ENCODE data around the gene PTPRN2.
"Not testable (repeated sequence)": the region's sequence is repeated elsewhere in the genome, so short reads cannot be mapped to it uniquely, and the experiment has no call there.

Gene PTPRN2

GRCh38 chr7:158280448-158281144, 307.0 kb downstream of the PTPRN2 start:
- no peak overlapping the region for H3K27ac ChIP-seq
- DNase-seq (ENCODE audit: low read depth, low spot score), result no peak

GRCh38 chr7:158279539-158280447, 307.8 kb downstream of the PTPRN2 start:
- no peak overlapping the region for H3K27ac ChIP-seq
- DNase-seq (ENCODE audit: low read depth, low spot score), result no peak

GRCh38 chr7:158278745-158279320, 308.8 kb downstream of the PTPRN2 start:
- DNase-seq (ENCODE audit: low read depth, low spot score), result no peak
- H3K27ac ChIP-seq, result no peak overlapping the region

GRCh38 chr7:158277219-158278141, 310.1 kb downstream of the PTPRN2 start:
- no peak for DNase-seq (ENCODE audit: low read depth, low spot score)
- no peak overlapping the region for H3K27ac ChIP-seq

GRCh38 chr7:158276414-158277218, 311.0 kb downstream of the PTPRN2 start:
- DNase-seq (ENCODE audit: low read depth, low spot score), result no peak
- no peak overlapping the region for H3K27ac ChIP-seq

GRCh38 chr7:158275711-158276413, 311.8 kb downstream of the PTPRN2 start:
- no peak for DNase-seq (ENCODE audit: low read depth, low spot score)
- no peak overlapping the region for H3K27ac ChIP-seq

GRCh38 chr7:158274996-158275395, 312.6 kb downstream of the PTPRN2 start:
- no peak overlapping the region for H3K27ac ChIP-seq
- DNase-seq (ENCODE audit: low read depth, low spot score), result no peak

- H3K27ac ChIP-seq, result no peak overlapping the region
- DNase-seq (ENCODE audit: low read depth, low spot score), result no peak
Measured at GRCh38 chr7:158274404-158274811, 313.2 kb downstream of the PTPRN2 start.

GRCh38 chr7:158273756-158274342, 313.8 kb downstream of the PTPRN2 start:
- H3K27ac ChIP-seq; DNase-seq (ENCODE audit: low read depth, low spot score): not testable (repeated sequence)

- no peak for DNase-seq (ENCODE audit: low read depth, low spot score)
- no peak overlapping the region for H3K27ac ChIP-seq
Measured at GRCh38 chr7:158273138-158273651, 314.4 kb downstream of the PTPRN2 start.

GRCh38 chr7:158272509-158273137, 315.0 kb downstream of the PTPRN2 start:
- H3K27ac ChIP-seq, result no peak overlapping the region
- no peak for DNase-seq (ENCODE audit: low read depth, low spot score)

GRCh38 chr7:158272091-158272490, 315.5 kb downstream of the PTPRN2 start:
- no peak for DNase-seq (ENCODE audit: low read depth, low spot score)
- H3K27ac ChIP-seq, result no peak overlapping the region

- no peak for DNase-seq (ENCODE audit: low read depth, low spot score)
- H3K27ac ChIP-seq, result no peak overlapping the region
Measured at GRCh38 chr7:158271646-158272045, 316.0 kb downstream of the PTPRN2 start.

- no peak overlapping the region for H3K27ac ChIP-seq
- DNase-seq (ENCODE audit: low read depth, low spot score), result no peak
Measured at GRCh38 chr7:158270856-158271413, 316.7 kb downstream of the PTPRN2 start.

GRCh38 chr7:158270106-158270775, 317.4 kb downstream of the PTPRN2 start:
- H3K27ac ChIP-seq, result no peak overlapping the region
- DNase-seq (ENCODE audit: low read depth, low spot score), result no peak

- H3K27ac ChIP-seq, result no peak overlapping the region
- no peak for DNase-seq (ENCODE audit: low read depth, low spot score)
Measured at GRCh38 chr7:158268816-158269535, 318.6 kb downstream of the PTPRN2 start.

All from epithelial cell of prostate (primary cell).